GM18873 (cell line): ENCODE results near the gene ACO2.

Source experiments
- ATAC-seq: cut with Tn5 transposase; IDR thresholded peaks from one replicate; pipeline ENCODE4 v1.9.1; 2021; ENCODE audit warnings: mild to moderate bottlenecking, moderate library complexity, moderate number of reproducible peaks; ENCODE audit not compliant: unreplicated experiment, low FRiP score

ACO2 gene

GRCh38 chr22:41487037-41487935, 18.4 kb downstream of the ACO2 start:
- no peak for ATAC-seq

- no peak for ATAC-seq
These were observed 19.2 kb downstream of the ACO2 start for GRCh38 chr22:41488076-41488475.

- no peak for ATAC-seq
These were observed 19.9 kb downstream of the ACO2 start for GRCh38 chr22:41488596-41489385.

GRCh38 chr22:41491374-41492100, 22.6 kb downstream of the ACO2 start:
- no peak for ATAC-seq

GRCh38 chr22:41498303-41498835, 29.5 kb downstream of the ACO2 start:
- ATAC-seq, result no peak

- no peak for ATAC-seq
These were observed 30.8 kb downstream of the ACO2 start for GRCh38 chr22:41499624-41500280.

- ATAC-seq, result no peak
These were observed 31.4 kb downstream of the ACO2 start for GRCh38 chr22:41500303-41500702.

- ATAC-seq, result no peak
These were observed 32.3 kb downstream of the ACO2 start for GRCh38 chr22:41501209-41501608.

- ATAC-seq, result no peak
These were observed 35.5 kb downstream of the ACO2 start for GRCh38 chr22:41504397-41504796.

- ATAC-seq, result no peak
These were observed 35.9 kb downstream of the ACO2 start for GRCh38 chr22:41504816-41505215.

GRCh38 chr22:41505511-41506220, 36.7 kb downstream of the ACO2 start:
- no peak for ATAC-seq

GRCh38 chr22:41507330-41508063, 38.6 kb downstream of the ACO2 start:
- ATAC-seq, result no peak

GRCh38 chr22:41508770-41509170, 39.9 kb downstream of the ACO2 start:
- ATAC-seq, result no peak

GRCh38 chr22:41511521-41511968, 42.6 kb downstream of the ACO2 start:
- ATAC-seq, result no peak

- no peak for ATAC-seq
These were observed 43.7 kb downstream of the ACO2 start for GRCh38 chr22:41512421-41513194.

GRCh38 chr22:41513391-41513790, 44.5 kb downstream of the ACO2 start:
- no peak for ATAC-seq

- ATAC-seq, result no peak
These were observed 47.5 kb downstream of the ACO2 start for GRCh38 chr22:41516462-41516861.
